Ovary (tissue), 9 donors: ENCODE data around the gene NVL. TPM values are rescaled to one million over a fixed set of nuclear protein-coding genes. Genes with fewer than 3 reads are reported as not detected.

ENCODE experiments used
- DNase-seq, 5 donors: peaks; one replicate each; pipeline ENCODE4 v3.0.0-alpha.2; 2019 to 2020
- H3K27ac ChIP-seq, 2 donors: fragments of 200-600 bp; one replicate each; pipeline versions ENCODE4 v1.5.1 to v1.8.0; 2019 to 2022
- H3K27me3 ChIP-seq: fragments of 200-600 bp; one replicate; pipeline ENCODE4 v1.8.0; 2022
- H3K36me3 ChIP-seq: fragments of 200-600 bp; sonication (generic); one replicate; pipeline ENCODE4 v1.5.1; 2019
- H3K4me1 ChIP-seq: one replicate; pipeline ENCODE4 v1.8.1; 2013; ENCODE audit warnings: mild to moderate bottlenecking, moderate library complexity; ENCODE audit not compliant: insufficient read depth
- H3K4me3 ChIP-seq: fragments of 200-600 bp; sonication (generic); one replicate; pipeline ENCODE4 v1.5.1; 2017
- H3K9me3 ChIP-seq, 2 donors: fragments of 200-600 bp in 1 of 2; sonication (generic) in 1 of 2; one replicate each; pipeline versions ENCODE4 v1.5.1 to v1.8.1; 2013 to 2019; ENCODE audit warnings: mild to moderate bottlenecking in 1 of 2, moderate library complexity in 1 of 2
- EP300 ChIP-seq: sonication (generic); formaldehyde crosslinking; IDR thresholded peaks from one replicate; pipeline ENCODE4 v1.6.1; 2017; ENCODE audit warnings: antibody characterized with exemption
- POLR2A ChIP-seq: fragments of 450-650 bp; IDR thresholded peaks from one replicate; pipeline ENCODE4 v1.6.1; 2017; ENCODE audit warnings: antibody characterized with exemption, mild to moderate bottlenecking, moderate library complexity
- WGBS, 3 donors: extraction: QIAGEN DNeasy Blood & Tissue Kit in 1 of 3; methylation state at CpG; one replicate each; pipeline versions ENCODE4 v1.1.5 to v1.1.7; 2013 to 2017; 5-methylcytosine and 5-hydroxymethylcytosine counted together
- intact Hi-C, 4 donors: fragments of 100-400 bp; cut with DNase I; formaldehyde crosslinking; loops; one replicate each; pipeline versions ENCODE4 v1.11.0 to v1.15.1; 2022 to 2023
- polyA plus RNA-seq, 2 donors: library from polyadenylated mRNA; stranded (reverse); fragments of 200-250 nt in 1 of 2; fragments of 350-450 nt in 1 of 2; fragmentation: Illumina TruSeq in 1 of 2; extraction: RNeasy Lipid Tissue Mini Kit (QIAGEN cat#74804) in 1 of 2; gene quantifications; one replicate each; pipeline ENCODE4 v1.2.3, GENCODE V29; 2013 to 2014
- total RNA-seq, 7 donors: library from RNA; depleted of rRNA in 2 of 7; stranded (reverse); fragments of >200 nt in 2 of 7; fragmentation: NEBNext Ultra II Directional in 3 of 7; extraction: Animal tissue kit (Norgen Biotek cat#: 25700) in 3 of 7; gene quantifications; one replicate each; pipeline versions ENCODE4 v1.1.0 to v1.2.4, GENCODE V29; 2016 to 2023
- TF ChIP-seq, protein P1 (sequence below), 3 donors: fragments of 450-650 bp in 2 of 3; fragments of 200-600 bp in 1 of 3; IDR thresholded peaks; one replicate each; pipeline versions ENCODE4 v1.5.1 to v1.8.0; 2016 to 2022; ENCODE audit warnings: antibody characterized with exemption in 3 of 3, mild to moderate bottlenecking in 1 of 3
- donor health status: DM: no; HTN: no; CAD: no; lungs with moderate emphysema.
- donor health status: DM: no; HTN: no; CAD: no.
- donor health status: Bipolar disorder and iron deficiency.
- donor health status: DM: yes; HTN: yes; CAD: no.
- donor health status: DM: no; HTN: no; CAD: no.
- donor health status: DM: yes; HTN: yes; CAD: no.

Gene NVL
- total and polyA plus RNA-seq, 9 donors = 15.4 to 31.9 (median 23.4) TPM

DNA sequence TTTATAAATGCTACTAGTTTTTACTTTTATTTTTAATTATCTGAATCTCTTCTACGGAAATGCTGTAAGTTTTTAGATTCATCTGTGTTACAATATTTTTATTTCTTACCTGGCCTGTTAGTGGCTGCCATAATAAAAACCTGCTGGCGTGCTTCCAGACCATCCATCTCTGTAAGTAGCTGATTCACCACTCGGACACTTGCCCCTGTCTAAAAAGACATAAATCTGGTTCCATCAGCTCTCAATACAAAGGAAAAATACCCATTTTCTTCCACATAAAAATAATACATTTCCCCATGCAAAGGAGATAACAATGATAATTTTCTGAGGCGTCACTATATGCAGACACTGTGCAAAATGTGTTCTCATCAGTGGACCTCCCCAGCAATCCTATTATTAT is 62.0 kb downstream of the NVL start:
- Histone ChIP-seq H3K4me3 (no peak overlapping the region), H3K27me3 (no peaks in the 10 kb centered on the region), H3K9me3 (no peaks in the 10 kb centered on the region), H3K4me1 (no peaks in the 10 kb centered on the region), H3K36me3 (no peaks in the 10 kb centered on the region), H3K27ac (no peak overlapping the region)
- 87 to 91% (median 90%) methylated on average over 4 of the region's 4 CpGs for WGBS, 3 donors
- intact Hi-C loops = no loop called here
- DNase-seq = no peak
- TF ChIP-seq POLR2A (no peak), EP300 (no peak)
- TF ChIP-seq, protein P1, sequence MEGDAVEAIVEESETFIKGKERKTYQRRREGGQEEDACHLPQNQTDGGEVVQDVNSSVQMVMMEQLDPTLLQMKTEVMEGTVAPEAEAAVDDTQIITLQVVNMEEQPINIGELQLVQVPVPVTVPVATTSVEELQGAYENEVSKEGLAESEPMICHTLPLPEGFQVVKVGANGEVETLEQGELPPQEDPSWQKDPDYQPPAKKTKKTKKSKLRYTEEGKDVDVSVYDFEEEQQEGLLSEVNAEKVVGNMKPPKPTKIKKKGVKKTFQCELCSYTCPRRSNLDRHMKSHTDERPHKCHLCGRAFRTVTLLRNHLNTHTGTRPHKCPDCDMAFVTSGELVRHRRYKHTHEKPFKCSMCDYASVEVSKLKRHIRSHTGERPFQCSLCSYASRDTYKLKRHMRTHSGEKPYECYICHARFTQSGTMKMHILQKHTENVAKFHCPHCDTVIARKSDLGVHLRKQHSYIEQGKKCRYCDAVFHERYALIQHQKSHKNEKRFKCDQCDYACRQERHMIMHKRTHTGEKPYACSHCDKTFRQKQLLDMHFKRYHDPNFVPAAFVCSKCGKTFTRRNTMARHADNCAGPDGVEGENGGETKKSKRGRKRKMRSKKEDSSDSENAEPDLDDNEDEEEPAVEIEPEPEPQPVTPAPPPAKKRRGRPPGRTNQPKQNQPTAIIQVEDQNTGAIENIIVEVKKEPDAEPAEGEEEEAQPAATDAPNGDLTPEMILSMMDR (IDR thresholded peaks at IDR 0.05) = no peak

DNA sequence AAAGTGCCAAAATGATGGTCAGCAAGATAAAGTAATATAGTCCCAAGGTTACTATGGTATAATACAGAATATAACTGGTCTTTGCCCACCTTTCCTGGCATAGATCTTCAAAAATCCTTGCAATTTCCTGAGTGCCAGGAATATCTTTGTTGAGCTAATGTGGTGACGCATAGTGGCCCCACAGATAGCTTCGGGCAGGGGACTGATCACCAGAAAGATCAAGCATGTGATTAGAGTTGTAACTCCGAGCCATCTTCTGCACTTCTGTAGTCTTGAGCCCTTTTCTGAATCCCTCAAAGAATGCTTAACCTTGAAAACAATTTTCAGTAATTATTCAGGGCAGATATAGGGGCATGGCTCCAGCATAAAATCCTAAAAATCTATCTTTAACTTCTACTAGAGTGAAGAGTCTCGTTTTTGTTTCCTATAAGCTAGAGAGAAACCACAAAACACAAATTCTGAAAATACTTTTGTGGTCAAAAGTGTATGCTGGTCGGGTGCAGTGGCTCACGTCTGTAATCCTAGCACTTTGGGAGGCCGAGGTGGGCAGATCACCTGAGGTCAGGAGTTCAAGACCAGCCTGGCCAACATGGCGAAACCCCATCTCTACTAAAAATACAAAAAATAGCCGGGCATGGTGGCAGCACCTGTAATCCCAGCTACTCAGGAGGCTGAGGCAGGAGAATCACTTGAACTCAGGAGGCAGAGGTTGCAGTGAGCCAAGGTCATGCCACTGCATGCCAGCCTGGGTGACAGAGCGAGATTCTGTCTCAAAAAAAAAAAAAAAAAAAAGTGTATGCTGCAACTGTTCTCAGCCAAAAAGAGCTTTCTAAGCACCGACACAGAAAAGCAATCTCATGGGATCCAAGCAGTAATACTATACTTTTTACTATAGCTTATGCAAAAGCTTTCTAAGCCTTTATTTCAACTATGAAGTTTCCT is 62.8 kb downstream of the NVL start:
- 86 to 90% (median 88%) methylated on average over 11 of the region's 11 CpGs for WGBS, 3 donors
- intact Hi-C loops = no loop called here
- Histone ChIP-seq H3K27me3 (no peaks in the 10 kb centered on the region), H3K4me1 (no peaks in the 10 kb centered on the region), H3K4me3 (no peak overlapping the region), H3K36me3 (no peaks in the 10 kb centered on the region), H3K9me3 (no peaks in the 10 kb centered on the region), H3K27ac (no peak overlapping the region)
- TF ChIP-seq EP300 (no peak), POLR2A (no peak)
- TF ChIP-seq, protein P1 (IDR thresholded peaks at IDR 0.05) = no peak
- DNase-seq = no peak

DNA sequence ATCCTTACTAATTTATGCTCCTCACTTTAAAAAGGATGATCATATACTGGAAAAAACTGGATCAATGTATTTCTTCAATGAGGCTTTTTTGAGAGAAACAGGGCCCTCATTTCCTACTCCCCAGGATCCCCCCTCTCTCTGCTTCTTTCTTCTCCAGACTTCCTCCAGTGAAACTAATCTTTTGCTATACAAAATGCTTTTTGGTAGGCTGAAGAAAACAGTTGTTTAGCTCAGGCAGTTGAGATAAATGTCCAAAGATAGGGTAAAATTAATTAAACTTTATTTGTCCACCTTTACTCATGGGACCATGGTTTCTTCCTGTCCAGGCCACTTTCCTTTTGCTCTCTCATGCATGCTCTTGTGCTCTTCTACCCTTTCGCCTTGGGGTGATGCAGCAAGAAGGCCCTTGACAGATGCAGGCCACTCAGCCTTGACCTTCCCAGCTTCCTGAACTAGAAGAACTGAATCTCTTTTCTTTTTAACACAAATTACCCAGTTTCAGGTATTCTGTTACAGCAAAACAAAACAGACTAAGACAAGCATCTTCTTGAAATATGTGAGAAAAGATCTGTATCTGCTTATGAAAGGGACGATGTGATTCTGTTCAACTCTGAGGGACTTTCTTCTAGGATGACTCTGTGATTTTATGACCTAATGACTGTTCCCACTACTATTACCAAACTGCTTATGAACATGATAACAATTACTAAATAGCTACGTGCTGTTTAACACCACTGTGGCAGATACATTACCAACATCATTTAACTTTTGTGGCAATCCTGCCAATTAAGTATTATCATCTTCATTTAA is 63.7 kb downstream of the NVL start:
- Histone ChIP-seq H3K4me3 (no peak overlapping the region), H3K9me3 (no peaks in the 10 kb centered on the region), H3K27me3 (no peaks in the 10 kb centered on the region), H3K36me3 (no peaks in the 10 kb centered on the region), H3K4me1 (no peaks in the 10 kb centered on the region), H3K27ac (no peak overlapping the region)
- DNase-seq = no peak
- 77 to 82% (median 80%) methylated on average over 3 of the region's 3 CpGs for WGBS, 3 donors
- TF ChIP-seq, protein P1 (IDR thresholded peaks at IDR 0.05) = no peak
- no peak for TF ChIP-seq EP300
- no peak for TF ChIP-seq POLR2A
- intact Hi-C loops = no loop called here

DNA sequence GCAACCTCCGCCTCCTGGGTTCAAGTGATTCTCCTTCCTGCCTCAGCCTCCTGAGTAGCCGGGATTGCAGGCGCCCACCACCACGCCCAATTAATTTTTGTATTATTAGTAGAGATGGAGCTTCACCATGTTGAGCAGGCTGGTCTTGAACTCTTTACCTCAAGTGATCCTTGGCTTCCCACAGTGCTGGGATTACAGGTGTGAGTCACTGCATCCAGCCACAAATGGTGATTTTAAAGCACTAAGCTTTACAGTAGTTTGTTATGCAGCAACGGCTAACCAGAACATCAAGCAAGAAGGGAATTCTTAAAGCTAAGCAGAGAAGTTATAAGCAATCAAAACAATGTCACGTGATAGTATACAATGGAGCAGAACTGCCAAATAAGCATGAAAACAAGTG is 65.7 kb downstream of the NVL start:
- Histone ChIP-seq H3K4me3 (no peak overlapping the region), H3K27ac (no peak overlapping the region), H3K36me3 (no peaks in the 10 kb centered on the region), H3K27me3 (no peaks in the 10 kb centered on the region), H3K9me3 (no peaks in the 10 kb centered on the region), H3K4me1 (no peaks in the 10 kb centered on the region)
- DNase-seq = no peak
- TF ChIP-seq POLR2A (no peak), EP300 (no peak)
- TF ChIP-seq, protein P1 (IDR thresholded peaks at IDR 0.05) = no peak
- WGBS, 3 donors = 77 to 91% (median 90%) methylated on average over 6 of the region's 6 CpGs
- intact Hi-C loops = no loop called here
